NCI-H226 (cell line): Measurements from ENCODE around the gene CATSPERD.
A peak's percentile ranks its signal among the peaks of the same experiment; 100 is the strongest.

Source experiments
- DNase-seq: peaks from one replicate; pipeline ENCODE4 v3.0.0-alpha.2; 2015

CATSPERD gene

GRCh38 chr19:5719961-5720790 lies at the start of gene CATSPERD, which contains the start of gene LONP1:
Gene CATSPERD, plus strand, starts transcription at chr19:5720637. Its CDS starts 101 bp downstream, at chr19:5720738.
Gene LONP1, minus strand, starts transcription at chr19:5720146. Its CDS starts 14 bp downstream, at chr19:5720132.
- peak; percentile 98 for DNase-seq

DNA sequence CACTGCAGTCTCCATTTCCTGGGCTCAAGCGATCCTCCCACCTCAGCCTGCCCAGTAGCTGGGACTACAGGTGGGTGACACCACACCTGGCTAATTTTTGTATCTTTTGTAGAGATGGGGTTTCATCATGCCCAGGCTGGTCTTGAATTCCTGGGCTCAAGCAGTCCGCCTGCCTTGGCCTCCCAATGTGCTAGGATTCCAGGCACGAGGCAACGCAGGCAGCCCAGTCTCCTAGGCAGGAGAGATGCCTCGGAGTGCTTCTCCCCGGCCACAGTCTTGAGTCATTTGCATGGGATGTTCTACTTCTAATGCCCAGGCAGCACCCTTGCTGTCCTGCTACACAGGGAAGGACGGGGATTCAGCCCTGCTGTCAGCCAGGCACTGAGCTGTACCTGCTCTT lies 48.8 kb upstream of the CATSPERD start:
- DNase-seq, result no peak

- DNase-seq, result no peak
Measured at GRCh38 chr19:5672708-5673459, 47.6 kb upstream of the CATSPERD start.

DNA sequence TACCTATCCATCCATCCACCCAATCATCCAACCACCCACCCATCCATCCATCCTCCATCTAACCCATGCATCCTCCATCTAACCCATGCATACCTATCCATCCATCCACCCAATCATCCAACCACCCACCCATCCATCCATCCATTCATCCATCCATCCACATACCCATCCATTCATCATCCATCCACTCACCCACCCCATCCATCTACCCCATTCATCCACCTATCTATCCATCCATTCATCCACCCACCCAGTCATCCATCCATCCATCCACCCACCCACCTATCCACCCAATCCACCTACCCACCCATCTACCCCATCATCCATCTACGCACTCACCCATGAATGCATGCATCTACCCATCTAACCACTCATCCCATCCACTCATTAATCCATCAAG lies 46.7 kb upstream of the CATSPERD start:
- no peak for DNase-seq

DNA sequence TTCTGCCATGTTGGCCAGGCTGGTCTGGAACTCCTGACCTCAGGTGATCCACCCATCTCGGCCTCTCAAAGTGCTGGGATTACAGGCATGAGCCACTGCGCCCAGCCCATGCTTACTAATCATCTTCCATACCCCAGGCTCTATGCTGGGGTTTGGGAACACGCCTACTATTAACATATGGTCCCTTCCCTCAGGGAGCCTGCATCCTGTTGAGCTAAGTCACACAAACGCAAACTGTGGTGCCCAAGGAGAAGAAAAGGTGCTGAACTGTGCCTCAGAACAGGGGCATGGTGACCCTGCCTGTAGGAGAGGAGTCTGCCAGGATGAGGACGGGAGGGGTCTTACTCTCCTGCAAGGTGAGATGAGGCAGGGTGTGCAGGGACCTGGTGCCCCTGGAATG lies 45.7 kb upstream of the CATSPERD start:
- DNase-seq, result no peak

DNA sequence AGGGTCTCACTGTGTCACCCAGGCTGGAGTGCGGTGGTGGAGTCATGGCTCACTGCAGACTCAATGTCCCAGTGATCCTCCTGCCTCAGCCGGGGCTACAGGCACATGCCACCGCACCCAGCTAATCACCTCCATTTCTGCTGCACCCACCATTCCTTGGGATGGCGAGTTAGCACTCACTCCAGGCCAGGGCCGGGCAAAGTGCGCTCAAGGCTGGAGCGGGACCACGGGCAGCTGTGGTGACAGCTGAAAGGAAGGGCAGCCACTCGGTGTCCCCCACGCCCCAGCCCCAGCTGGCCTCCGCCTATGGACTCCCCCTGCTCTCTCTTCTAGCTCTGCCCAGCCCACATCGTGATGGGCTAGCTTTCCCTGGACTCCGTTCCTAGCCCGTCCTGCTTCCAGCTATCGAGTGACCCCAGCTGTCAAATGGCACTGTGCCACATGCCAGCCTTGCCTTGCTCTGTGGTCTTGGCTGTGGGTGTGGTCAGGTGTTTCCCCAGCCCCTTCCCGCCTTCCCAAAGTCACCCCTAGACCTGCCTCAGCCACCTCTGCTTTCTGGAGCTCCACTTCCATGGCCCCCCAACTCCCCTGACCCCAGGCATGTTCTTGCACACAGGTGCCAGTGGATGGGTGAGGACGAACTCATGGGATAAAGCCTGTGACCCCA lies 44.2 kb upstream of the CATSPERD start:
- no peak for DNase-seq

DNA sequence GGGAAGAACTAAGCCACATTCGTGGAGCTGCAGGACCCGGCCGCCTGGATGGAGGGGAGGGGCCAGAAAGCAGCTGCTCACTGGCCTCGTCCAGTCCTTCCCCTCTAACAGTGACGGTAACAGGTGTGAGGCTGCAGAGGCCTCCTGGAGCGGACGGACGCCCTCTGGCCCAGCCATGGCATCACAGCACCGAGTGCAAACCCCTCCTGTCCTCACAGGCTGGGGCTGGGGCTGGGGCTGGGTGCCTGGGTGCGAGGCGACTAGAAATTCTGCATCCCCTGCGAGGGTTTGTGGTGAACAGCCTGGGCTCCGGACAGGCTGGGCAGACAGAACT lies 43.7 kb upstream of the CATSPERD start:
- no peak for DNase-seq

DNA sequence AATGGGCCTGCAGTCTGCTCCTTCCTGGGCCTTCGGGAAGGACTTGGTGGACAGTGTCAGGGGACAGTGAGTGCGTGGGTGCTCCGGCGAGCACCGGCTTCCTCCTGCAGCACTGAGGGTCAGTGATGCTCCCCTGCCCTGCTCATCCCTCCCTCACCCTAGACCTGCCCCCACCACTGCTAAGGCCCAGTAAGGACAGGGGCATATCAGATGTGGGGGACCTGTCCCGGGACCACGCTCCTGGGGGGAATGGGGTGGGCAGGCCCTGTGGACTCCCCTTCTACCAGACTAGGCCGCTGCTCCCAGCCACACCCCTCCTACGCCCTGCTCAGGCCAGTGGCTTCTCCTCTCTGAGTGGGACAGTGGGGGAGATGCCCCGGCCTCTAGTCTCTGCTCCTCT lies 43.3 kb upstream of the CATSPERD start:
- DNase-seq, result no peak

GRCh38 chr19:5677580-5677979 lies 42.9 kb upstream of the CATSPERD start:
- DNase-seq, result no peak

DNA sequence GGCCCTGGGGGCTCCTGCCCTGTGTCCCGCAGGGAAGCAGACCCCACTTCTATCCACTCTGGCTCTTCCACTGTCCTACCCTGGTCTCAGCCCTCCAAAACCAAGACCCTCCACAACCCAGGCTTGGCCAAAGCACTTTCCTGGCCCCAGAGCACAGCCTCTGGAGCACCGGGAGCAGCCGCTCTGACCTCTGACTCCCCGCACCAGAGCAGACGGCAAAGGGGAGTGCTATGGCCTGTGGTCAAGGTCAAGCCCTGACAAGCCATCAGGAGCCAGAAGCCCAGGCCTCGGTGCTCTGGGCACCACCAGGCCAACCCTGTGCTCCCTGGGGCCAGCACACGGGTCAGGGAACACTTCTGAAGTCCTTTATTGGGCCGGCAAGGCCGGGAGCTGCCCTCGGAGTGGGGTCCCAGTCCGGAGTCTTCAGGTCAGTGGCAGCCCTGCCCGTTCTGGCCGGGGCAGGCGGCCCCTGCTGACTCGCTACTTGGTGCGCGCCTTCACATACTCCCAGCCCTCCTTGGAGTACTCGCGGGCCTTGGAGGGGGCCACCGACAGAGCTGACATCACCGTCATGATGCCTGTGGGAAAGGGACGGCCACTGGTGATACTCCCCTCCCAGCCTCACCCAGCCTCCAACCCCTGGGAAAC lies 42.2 kb upstream of the CATSPERD start:
- no peak for DNase-seq

DNA sequence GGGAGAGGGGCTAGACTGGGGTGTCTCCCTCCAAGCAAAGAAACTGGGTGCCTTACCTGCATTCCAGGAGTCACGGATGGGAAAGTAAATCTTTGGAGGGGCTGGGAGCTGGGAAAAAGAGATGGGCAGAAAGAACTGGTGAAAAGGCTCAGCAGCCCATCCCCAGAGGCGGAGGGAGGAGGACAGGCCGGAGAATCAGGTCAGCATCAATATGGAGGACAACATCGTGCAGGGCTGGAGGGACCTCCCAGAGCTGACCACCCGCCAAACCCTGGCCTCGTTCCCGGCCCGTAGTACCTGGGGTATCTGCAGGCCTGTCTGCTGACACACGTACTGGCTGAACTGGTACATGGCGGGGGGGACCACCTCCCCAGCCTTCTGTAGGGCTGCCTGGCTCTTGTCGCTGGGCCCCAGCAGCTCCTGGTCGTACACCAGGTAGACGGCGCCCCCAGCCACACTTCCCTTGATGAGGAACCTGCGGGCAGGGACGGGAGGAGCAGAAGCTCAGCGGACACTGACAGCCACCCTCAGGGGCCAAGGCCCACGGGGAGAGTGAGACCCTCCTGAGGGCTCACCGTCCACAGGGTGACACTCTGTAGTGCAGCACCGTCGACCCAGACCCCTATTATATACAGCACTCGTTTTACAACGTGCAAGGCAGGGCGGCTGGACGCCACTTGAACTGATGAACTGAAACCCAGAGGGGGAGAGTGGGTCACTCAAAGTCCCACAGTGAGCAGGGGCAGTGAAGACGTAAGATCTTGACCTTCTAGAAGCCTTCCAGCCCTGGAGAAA lies 41.0 kb upstream of the CATSPERD start:
- DNase-seq, result no peak

DNA sequence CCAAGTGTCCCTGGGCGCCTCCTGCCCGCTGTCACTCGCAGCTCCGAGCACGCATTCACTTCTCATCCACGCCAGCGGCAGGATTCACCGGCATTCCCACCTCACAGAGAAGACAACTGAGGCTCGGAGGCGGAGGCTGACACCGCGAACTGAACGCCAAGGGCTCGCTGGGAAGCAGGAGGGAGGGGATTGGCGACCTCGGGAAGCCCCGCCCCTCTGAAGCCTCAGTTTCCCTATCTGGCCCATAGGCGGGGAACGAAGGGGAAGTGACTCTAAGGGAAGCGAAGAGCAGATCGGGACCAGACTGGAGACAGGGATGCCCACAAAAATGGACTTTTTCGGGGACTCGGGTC lies 40.4 kb upstream of the CATSPERD start:
- DNase-seq, result no peak

- peak; percentile 98 for DNase-seq
Measured at GRCh38 chr19:5680437-5681368, 39.7 kb upstream of the CATSPERD start, which contains the start of the genes HSD11B1L and MICOS13. Gene HSD11B1L, plus strand, starts transcription at chr19:5681027. Its CDS starts 3,806 bp downstream, at chr19:5684833. Gene MICOS13, minus strand, starts transcription at chr19:5680516. Its CDS starts 30 bp downstream, at chr19:5680486.

DNA sequence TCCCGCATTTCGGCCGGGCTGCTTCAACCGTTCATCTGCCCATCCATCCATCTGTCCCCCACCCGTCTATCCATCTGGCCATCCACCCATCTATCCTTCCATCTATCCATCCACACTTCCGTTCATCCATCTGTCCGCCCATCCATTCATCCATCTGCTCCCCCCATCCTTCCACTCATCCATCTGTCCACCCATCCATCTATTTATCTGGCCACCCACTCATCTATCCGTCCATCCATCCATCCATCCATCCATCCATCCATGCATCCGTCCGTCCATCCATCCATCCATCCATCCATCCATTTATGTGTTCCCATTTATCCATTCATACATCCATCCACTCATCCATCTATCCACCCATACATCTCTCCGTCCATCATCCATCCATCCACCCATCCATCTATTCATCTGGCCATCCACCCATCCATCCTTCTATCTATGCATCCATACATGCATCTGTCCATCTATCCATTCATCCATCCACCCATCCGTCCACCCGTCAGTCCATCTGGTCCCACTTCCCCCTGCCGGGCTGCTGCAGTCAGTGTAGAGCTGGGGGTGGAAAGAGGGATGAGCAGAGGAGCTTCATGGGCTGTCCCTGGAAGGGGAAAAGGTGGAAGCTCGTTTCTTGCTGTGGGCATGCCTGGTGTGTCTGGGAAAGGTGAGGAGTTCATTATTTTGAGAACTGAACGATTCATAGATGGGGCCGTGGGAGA lies 38.9 kb upstream of the CATSPERD start:
- DNase-seq, result no peak

DNA sequence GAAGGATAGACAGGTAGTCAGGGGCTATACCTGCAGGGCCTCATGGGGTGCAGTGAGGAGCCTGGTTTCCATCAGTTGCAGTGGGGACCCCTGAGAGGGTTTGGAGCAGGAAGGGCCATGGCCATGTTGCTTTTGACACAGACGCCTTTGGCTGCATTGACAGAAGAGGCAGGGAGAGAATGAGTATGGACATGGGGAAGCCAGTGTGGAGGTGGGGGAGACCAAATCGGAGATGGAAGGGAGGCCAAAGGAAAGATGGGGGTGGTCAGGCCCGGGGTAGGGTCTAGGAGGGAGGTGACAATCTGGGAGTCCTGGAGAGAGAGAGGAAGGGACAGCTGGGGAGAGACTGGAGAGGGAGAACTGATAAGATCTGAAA lies 38.3 kb upstream of the CATSPERD start:
- DNase-seq, result no peak

DNA sequence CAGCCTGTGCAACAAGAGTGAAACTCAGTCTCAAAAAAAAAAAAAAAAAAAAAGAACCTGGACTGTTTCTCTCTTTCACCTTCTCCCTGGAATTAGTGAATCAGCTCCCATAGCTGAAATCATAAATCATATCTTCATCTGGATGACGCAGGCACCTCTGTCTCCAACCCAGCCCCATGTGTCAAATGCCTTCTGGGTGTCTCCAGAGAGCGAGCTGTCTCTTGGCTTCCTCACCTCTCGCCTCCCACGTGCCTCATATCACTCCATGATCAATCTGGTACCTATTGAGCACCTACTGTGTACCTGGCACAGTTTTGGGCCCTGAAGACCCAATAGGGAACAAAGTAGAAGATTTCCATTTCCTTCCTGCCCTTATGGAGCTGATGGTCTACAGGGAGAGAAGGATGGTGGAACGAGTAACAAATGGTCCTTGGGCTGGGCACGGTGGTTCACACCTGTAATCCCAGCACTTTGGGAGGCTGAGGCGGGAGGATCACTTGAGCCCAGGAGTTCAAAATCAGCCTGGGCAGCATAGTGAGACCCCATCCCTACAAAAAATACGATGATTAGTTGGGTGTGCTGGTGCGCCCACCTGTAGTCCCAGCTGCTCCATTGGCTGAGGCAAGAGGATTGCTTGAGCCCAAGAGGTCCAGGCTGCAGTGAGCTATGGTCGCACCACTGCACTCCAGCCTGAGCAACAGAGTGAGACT lies 37.1 kb upstream of the CATSPERD start:
- DNase-seq, result peak; percentile 59

GRCh38 chr19:5684694-5685430 lies 35.6 kb upstream of the CATSPERD start:
- DNase-seq, result no peak

- no peak for DNase-seq
Measured at GRCh38 chr19:5686326-5686646, 34.2 kb upstream of the CATSPERD start.
